ENCODE results near the gene ATP8A2. TPM values are rescaled to one million over a fixed set of nuclear protein-coding genes. Genes with fewer than 3 reads are reported as not detected.

Gene ATP8A2
- total and polyA plus RNA-seq, 5 donors: 0.09 to 0.65 (median 0.22) TPM

- intact Hi-C loops (cut with DNase I): no loop called here
- Histone ChIP-seq H3K27ac (ENCODE audit: low read length) (no peak overlapping the region), H3K4me3 (ENCODE audit: low read length) (no peak overlapping the region), H3K27me3 (ENCODE audit: control insufficient read depth, insufficient read depth) (no peaks in the 10 kb centered on the region), H3K4me1 (ENCODE audit: control insufficient read depth, insufficient read depth, low read length) (peaks cover 9% of the 10 kb centered on the region), H3K9me3 (ENCODE audit: control insufficient read depth, low read length) (no peaks in the 10 kb centered on the region)
- ATAC-seq (no peak), DNase-seq (no peak)
- WGBS: 89% methylated on average over 7 of the region's 7 CpGs
Observed at GRCh38 chr13:26019251-26019650, 647.5 kb downstream of the ATP8A2 start.

DNA sequence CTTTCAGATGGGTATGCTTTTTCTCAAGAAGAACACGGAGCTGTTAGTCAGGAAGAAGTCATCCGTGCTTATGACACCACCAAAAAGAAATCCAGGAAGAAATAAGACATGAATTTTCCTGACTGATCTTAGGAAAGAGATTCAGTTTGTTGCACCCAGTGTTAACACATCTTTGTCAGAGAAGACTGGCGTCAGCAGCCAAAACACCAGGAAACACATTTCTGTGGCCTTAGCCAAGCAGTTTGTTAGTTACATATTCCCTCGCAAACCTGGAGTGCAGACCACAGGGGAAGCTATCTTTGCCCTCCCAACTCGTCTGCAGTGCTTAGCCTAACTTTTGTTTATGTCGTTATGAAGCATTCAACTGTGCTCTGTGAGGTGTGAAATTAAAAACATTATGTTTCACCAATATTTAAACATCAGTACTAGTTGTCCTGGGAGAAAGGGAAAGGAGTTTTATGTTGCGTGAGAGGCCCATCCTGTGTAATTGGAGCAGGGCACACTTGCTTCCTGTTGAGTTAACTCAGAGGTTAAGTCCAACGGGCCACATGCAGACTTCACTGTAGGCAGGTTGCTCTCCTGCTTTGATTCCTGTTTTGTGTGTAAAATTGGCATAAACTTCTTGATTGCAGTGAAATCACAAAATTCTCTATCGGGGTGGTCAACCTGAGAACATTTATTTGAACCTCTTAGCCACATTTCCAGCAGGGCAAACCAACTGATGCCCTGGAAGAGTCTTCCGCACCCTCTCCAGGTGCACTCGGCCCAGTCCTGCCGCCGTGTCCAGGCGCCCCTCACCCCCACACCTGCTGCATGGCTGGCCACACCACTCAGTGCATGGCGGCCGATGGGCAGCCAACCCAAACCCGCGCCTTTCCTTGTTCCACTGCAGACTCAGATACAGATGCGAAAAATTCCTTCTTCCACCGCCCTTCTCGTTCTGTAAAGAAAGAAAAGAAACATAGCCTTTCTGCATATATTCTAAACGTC lies 648.4 kb downstream of the ATP8A2 start:
- Histone ChIP-seq H3K9me3 (ENCODE audit: control insufficient read depth, low read length) (no peaks in the 10 kb centered on the region), H3K4me1 (ENCODE audit: control insufficient read depth, insufficient read depth, low read length) (peaks cover 9% of the 10 kb centered on the region), H3K4me3 (ENCODE audit: low read length) (no peak overlapping the region), H3K27me3 (ENCODE audit: control insufficient read depth, insufficient read depth) (no peaks in the 10 kb centered on the region), H3K27ac (ENCODE audit: low read length) (no peak overlapping the region)
- ATAC-seq (no peak), DNase-seq (no peak)
- intact Hi-C loops (cut with DNase I): no loop called here
- 79% methylated on average over 22 of the region's 22 CpGs for WGBS

DNA sequence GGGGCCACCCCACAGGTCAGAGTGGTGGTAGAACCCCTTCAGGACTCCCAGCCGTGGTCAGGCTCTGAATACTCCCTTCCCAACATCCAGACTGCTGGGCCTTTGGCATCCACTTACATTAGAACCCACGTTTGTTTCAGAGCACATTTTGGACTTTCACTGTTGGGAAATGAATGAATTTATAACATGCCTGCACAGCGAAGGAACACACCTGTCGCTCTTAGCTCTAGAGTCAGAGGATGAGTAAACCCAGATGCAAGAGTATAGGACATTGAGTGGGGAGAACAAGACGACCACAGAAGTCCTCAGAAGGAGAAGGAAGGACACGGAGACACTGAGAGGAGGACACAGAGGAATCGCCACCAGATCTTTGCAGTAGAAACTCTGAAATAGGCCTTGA lies 649.1 kb downstream of the ATP8A2 start:
- 90% methylated on average over 7 of the region's 7 CpGs for WGBS

GRCh38 chr13:26021516-26021915 lies 649.7 kb downstream of the ATP8A2 start:
- WGBS: 64% methylated on average over 2 of the region's 2 CpGs
- DNase-seq (no peak), ATAC-seq (no peak)
- peaks cover 5% of the 10 kb centered on the region for H3K4me1 ChIP-seq (ENCODE audit: control insufficient read depth, insufficient read depth, low read length)
- intact Hi-C loops (cut with DNase I): no loop called here
- H3K9me3 ChIP-seq (ENCODE audit: control insufficient read depth, low read length): no peaks in the 10 kb centered on the region
- H3K4me3 ChIP-seq (ENCODE audit: low read length): no peak overlapping the region
- no peak overlapping the region for H3K27ac ChIP-seq (ENCODE audit: low read length)
- H3K27me3 ChIP-seq (ENCODE audit: control insufficient read depth, insufficient read depth): no peaks in the 10 kb centered on the region

More for the DNA sequence above, 649.1 kb downstream of the ATP8A2 start:
- Histone ChIP-seq H3K4me3 (ENCODE audit: low read length) (no peak overlapping the region), H3K27ac (ENCODE audit: low read length) (no peak overlapping the region), H3K9me3 (ENCODE audit: control insufficient read depth, low read length) (no peaks in the 10 kb centered on the region), H3K4me1 (ENCODE audit: control insufficient read depth, insufficient read depth, low read length) (peaks cover 5% of the 10 kb centered on the region), H3K27me3 (ENCODE audit: control insufficient read depth, insufficient read depth) (no peaks in the 10 kb centered on the region)
- DNase-seq (no peak), ATAC-seq (no peak)
- intact Hi-C loops (cut with DNase I): no loop called here

- ATAC-seq: no peak
- peaks cover 5% of the 10 kb centered on the region for H3K4me1 ChIP-seq (ENCODE audit: control insufficient read depth, insufficient read depth, low read length)
- no peak overlapping the region for H3K4me3 ChIP-seq (ENCODE audit: low read length)
- intact Hi-C loops (cut with DNase I): no loop called here
- no peaks in the 10 kb centered on the region for H3K9me3 ChIP-seq (ENCODE audit: control insufficient read depth, low read length)
- WGBS: 85% methylated on average over 3 of the region's 3 CpGs
- H3K27ac ChIP-seq (ENCODE audit: low read length): no peak overlapping the region
- no peaks in the 10 kb centered on the region for H3K27me3 ChIP-seq (ENCODE audit: control insufficient read depth, insufficient read depth)
- DNase-seq: no peak
Observed at GRCh38 chr13:26021956-26022355, 650.2 kb downstream of the ATP8A2 start.

GRCh38 chr13:26022538-26023292 lies 650.9 kb downstream of the ATP8A2 start:
- WGBS: 41% methylated on average over 13 of the region's 13 CpGs
- DNase-seq (peak; percentile 85 to 92 (median 87)), ATAC-seq (peak; percentile 85 to 91)
- intact Hi-C loops (cut with DNase I): no loop called here
- Histone ChIP-seq H3K4me3 (ENCODE audit: low read length) (no peak overlapping the region), H3K27me3 (ENCODE audit: control insufficient read depth, insufficient read depth) (no peaks in the 10 kb centered on the region), H3K27ac (ENCODE audit: low read length) (peak overlapping the region; percentile 45), H3K4me1 (ENCODE audit: control insufficient read depth, insufficient read depth, low read length) (peaks cover 5% of the 10 kb centered on the region), H3K9me3 (ENCODE audit: control insufficient read depth, low read length) (no peaks in the 10 kb centered on the region)

- Histone ChIP-seq H3K27ac (ENCODE audit: low read length) (no peak overlapping the region), H3K27me3 (ENCODE audit: control insufficient read depth, insufficient read depth) (no peaks in the 10 kb centered on the region), H3K4me3 (ENCODE audit: low read length) (no peak overlapping the region), H3K9me3 (ENCODE audit: control insufficient read depth, low read length) (no peaks in the 10 kb centered on the region), H3K4me1 (ENCODE audit: control insufficient read depth, insufficient read depth, low read length) (peaks cover 3% of the 10 kb centered on the region)
- ATAC-seq: peak; percentile 47 to 73
- 29% methylated on average over 9 of the region's 9 CpGs for WGBS
- intact Hi-C loops (cut with DNase I): no loop called here
- DNase-seq: peak in 2 of 3 donors; percentile 35 to 65
Observed at GRCh38 chr13:26024558-26024957, 652.8 kb downstream of the ATP8A2 start.

DNA sequence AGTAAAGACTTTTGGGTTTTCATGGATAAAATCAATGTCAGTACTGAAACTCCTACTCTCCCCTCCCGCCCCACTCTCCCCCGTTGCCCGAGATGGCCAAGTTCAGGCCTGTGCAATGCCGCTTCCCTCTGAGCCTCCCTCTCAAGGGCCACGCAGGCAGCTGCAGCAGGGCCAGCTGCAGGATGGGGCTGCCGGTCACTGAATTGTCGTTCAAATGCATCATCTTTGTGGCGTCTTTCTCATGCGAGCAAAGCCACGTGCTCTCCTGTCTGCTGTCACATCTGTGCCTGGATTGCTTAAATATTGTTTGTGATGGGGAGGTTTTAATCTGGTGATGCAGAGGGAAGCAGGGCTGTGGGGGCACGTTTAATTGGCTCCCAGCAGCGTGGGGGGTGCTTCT lies 653.4 kb downstream of the ATP8A2 start:
- no peak overlapping the region for H3K4me3 ChIP-seq (ENCODE audit: low read length)
- intact Hi-C loops (cut with DNase I): no loop called here
- H3K27me3 ChIP-seq (ENCODE audit: control insufficient read depth, insufficient read depth): no peaks in the 10 kb centered on the region
- H3K27ac ChIP-seq (ENCODE audit: low read length): no peak overlapping the region
- no peak for DNase-seq
- H3K9me3 ChIP-seq (ENCODE audit: control insufficient read depth, low read length): no peaks in the 10 kb centered on the region
- H3K4me1 ChIP-seq (ENCODE audit: control insufficient read depth, insufficient read depth, low read length): peaks cover 3% of the 10 kb centered on the region
- peak in 1 of 2 donors; percentile 24 for ATAC-seq
- 67% methylated on average over 12 of the region's 12 CpGs for whole genome bisulfite sequencing

- Histone ChIP-seq H3K27ac (ENCODE audit: low read length) (no peak overlapping the region), H3K9me3 (ENCODE audit: control insufficient read depth, low read length) (no peaks in the 10 kb centered on the region), H3K4me3 (ENCODE audit: low read length) (no peak overlapping the region), H3K27me3 (ENCODE audit: control insufficient read depth, insufficient read depth) (no peaks in the 10 kb centered on the region), H3K4me1 (ENCODE audit: control insufficient read depth, insufficient read depth, low read length) (peaks cover 3% of the 10 kb centered on the region)
- DNase-seq (peak in 1 of 3 donors; percentile 48), ATAC-seq (no peak)
- WGBS: 82% methylated on average over 4 of the region's 4 CpGs
- intact Hi-C loops (cut with DNase I): no loop called here
Observed at GRCh38 chr13:26025771-26026170, 654.0 kb downstream of the ATP8A2 start.

DNA sequence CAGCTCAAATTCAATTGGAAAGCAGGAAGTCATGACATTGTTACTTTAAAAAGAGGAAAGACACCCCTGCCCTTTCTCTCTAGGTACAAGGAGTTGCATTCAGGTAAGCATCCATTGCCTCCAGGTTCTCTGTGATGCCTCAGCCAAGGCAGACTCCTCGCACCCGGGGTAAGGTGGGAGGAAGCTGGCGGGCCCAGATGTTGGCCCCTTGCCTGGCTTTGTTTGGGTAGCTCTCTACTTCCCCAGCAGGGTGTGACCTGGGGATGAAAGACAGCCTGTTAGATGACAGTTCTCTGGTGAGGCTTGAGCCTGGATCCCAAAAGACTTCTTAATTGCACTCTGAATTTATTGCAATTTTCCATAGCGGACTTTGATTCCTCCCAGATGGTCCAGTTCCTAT lies 654.4 kb downstream of the ATP8A2 start:
- no peak for DNase-seq
- ATAC-seq: no peak
- no peaks in the 10 kb centered on the region for H3K9me3 ChIP-seq (ENCODE audit: control insufficient read depth, low read length)
- WGBS: 73% methylated on average over 4 of the region's 4 CpGs
- peaks cover 3% of the 10 kb centered on the region for H3K4me1 ChIP-seq (ENCODE audit: control insufficient read depth, insufficient read depth, low read length)
- no peak overlapping the region for H3K4me3 ChIP-seq (ENCODE audit: low read length)
- H3K27me3 ChIP-seq (ENCODE audit: control insufficient read depth, insufficient read depth): no peaks in the 10 kb centered on the region
- intact Hi-C loops (cut with DNase I): no loop called here
- no peak overlapping the region for H3K27ac ChIP-seq (ENCODE audit: low read length)

DNA sequence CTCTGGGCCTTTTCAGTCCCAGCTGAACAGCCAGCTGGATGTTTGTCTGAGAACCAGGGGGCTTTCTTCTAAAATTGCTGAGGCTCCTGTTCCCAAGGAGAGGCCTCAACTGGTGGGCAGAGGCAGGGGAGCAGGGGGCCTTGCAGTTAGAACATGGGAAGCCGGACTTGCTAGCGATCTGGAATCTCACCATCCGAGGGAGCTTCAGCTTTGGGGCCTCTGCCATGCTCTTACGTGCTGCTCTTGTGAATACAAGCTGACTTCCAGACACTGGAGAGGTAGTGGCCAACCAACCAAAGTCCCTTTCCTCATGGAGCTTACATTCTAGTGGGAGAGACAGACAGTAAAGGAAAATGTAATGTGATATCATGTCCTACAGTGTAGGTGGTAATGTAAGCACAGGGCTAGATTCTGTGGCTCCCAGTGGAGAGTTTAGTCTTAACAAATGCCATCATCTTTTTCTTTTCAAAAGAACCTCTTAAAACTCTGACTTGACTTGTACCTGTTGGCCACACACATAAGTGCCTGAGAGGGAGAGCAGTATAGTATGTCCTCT lies 657.9 kb downstream of the ATP8A2 start:
- DNase-seq (no peak), ATAC-seq (no peak)
- Histone ChIP-seq H3K27me3 (ENCODE audit: control insufficient read depth, insufficient read depth) (no peaks in the 10 kb centered on the region), H3K4me1 (ENCODE audit: control insufficient read depth, insufficient read depth, low read length) (no peaks in the 10 kb centered on the region), H3K9me3 (ENCODE audit: control insufficient read depth, low read length) (no peaks in the 10 kb centered on the region), H3K27ac (ENCODE audit: low read length) (no peak overlapping the region), H3K4me3 (ENCODE audit: low read length) (no peak overlapping the region)
- 93% methylated on average over 4 of the region's 4 CpGs for WGBS
- intact Hi-C loops (cut with DNase I): no loop called here
